ENCODE results near the gene SERINC2.

The SERINC2 gene

DNA sequence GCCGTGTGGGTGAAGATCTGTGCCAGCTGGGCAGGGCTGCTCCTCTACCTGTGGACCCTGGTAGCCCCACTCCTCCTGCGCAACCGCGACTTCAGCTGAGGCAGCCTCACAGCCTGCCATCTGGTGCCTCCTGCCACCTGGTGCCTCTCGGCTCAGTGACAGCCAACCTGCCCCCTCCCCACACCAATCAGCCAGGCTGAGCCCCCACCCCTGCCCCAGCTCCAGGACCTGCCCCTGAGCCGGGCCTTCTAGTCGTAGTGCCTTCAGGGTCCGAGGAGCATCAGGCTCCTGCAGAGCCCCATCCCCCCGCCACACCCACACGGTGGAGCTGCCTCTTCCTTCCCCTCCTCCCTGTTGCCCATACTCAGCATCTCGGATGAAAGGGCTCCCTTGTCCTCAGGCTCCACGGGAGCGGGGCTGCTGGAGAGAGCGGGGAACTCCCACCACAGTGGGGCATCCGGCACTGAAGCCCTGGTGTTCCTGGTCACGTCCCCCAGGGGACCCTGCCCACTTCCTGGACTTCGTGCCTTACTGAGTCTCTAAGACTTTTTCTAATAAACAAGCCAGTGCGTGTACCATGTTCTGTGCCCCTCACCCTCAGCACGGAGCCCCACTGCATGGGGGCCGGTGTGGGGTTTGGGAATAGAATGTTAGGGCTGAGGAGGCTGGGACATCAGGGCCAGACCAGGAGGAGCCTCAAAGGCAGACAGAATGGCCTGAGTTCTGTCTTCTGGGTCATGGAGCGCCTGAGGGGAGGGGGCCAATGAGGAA is 21.3 kb downstream of the SERINC2 start:
- DNase-seq (ENCODE audit: low read depth): no peak

DNA sequence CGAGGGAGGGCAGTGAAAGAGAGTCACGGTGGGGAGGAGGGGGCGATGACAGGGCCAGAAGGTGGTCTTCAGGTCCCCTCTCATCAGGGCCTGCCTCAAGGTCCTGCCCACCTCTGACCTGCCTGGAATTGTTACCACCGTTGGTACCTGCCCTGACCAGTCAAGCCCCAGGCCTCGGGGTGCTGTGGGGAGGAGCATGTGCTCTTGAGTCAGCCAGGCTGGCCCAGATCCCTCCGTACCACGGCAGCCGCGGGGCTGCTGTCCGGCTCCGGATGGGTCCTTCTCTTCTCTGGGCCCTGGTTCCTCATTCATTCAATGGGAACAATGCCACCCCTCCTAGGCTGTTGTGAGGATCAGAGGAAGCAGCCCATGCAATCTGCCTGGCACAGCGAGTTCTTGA is 22.0 kb downstream of the SERINC2 start:
- no peak for DNase-seq (ENCODE audit: low read depth)

DNA sequence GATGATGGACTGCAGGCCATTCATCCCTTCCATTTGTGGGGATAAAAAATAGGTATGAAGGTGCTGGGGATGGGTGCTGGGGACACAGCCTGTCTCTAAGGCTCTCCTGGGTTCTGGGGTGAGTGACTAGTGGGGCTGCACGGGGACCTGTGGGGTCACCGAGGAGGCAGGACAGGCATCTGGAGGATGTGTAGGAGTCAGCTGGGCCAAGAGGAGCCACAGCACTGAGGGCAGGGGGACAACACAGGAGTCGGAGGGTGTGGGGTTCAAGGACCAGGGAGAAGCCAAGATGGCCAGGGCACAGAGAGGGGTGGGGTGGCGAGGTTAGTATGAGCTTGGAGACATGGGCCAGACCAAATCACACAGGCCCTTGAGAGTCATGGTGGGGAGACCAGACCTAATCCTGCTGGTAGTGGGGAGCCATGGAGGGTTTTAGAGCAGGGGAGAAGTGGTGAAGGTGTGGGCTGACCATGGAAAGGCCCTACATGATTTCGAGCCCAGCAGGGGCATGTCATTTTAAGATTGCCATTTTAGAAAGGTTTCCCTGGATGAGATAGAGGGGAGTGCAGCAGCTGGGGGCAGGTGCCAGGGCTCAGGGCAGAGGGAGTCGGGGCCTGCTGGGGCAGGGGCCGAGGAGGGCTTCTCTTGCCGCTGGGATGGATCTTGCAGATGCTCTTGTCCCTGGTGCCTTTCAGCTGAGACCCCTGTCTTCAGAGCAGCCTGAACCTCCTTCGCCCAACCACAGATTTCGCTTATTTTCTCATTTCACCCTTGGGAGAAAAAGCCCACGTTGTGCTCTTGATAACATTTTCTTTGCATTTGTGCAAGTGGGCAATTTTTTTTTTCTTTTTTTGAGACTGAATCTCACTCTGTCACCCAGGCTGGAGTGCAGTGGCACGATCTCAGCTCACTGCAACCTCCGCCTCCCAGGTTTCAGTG is 22.7 kb downstream of the SERINC2 start:
- no peak for DNase-seq (ENCODE audit: low read depth)

DNA sequence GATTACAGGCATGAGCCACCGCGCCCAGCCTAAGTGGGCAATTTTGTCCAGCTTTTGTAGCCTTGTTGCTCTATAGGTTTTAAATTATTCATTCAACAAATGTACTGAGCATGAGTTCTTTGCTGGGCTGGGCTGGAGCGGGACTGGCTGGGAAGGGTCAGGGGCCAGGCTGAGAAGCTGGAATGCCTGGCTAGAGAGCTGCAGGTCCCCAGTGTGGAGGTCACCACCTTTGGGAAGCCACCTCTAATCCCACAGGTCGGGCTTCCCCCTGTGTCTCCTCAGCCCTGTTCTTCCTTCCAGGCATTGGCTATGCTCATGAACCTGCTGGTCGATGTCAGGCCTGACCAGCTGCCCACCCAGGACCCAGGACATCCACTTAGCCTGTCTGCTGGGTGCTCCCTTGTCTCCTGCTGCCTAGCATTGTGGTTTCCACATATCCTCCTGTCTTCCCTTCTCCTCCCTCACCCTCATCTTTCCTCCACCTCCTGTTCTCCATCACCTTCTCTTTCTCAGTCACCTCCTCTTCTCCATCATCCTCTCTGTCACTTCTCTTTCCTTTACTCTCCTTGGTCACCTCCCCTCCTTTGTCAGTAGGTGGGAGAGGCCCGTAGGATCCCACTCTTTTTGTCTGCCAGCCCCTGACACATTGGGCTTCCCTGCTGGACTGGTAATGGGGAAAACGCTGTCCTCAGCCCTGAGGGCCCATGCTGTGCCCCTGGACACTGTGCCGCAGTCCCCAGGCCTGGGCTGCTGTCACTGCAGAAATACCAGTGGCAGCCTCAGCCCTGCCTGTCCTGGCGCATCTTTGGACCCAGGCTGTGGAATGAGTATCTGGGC is 23.8 kb downstream of the SERINC2 start:
- no peak for DNase-seq (ENCODE audit: low read depth)

DNA sequence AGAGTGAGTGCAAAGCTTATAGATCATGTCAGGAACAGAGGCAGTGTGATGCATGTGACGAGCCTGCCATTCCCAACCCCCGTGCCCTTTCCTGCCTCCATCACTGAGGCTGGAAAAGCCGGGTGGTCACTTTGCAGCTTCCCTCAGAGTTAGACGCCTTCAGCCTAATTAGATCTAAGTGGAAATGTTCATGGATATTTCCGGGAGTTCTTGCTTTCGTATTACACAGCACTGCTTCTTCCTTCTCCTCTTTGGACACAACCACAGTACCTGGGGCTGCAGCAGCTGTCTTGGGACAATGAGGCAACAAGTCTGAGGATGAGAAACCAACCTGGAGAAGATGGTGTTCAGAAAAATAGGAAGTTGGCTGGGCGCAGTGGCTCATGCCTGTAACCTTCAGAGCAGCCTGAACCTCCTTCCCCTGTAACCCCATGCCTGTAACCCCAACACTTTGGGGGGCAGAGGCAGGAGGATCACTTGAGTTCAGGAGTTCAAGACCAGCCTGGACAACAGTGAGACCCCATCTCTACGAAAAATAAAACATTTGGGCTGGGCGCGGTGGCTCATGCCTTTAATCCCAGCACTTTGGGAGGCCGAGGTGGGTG is 24.5 kb downstream of the SERINC2 start:
- no peak for DNase-seq (ENCODE audit: low read depth)

DNA sequence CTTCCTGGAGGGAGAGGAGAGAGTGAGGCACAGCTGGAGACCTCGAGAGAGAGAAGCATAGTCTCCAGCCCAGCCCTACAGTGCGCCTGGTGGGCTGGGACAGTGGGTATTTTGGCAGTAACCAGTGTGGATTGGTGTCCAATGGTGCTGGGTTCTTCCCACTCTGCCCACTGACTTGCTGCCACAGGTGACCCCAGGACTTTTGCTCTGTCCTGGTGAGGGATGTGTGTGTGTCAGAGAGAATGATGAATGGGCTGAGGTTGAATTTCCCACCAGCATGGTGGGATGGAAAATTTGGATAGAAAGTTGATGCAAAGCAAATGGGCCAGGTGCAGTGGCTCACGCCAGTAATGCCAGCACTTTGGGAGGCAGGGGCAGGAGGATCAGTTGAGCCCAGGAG is 26.3 kb downstream of the SERINC2 start:
- DNase-seq (ENCODE audit: low read depth): no peak

DNA sequence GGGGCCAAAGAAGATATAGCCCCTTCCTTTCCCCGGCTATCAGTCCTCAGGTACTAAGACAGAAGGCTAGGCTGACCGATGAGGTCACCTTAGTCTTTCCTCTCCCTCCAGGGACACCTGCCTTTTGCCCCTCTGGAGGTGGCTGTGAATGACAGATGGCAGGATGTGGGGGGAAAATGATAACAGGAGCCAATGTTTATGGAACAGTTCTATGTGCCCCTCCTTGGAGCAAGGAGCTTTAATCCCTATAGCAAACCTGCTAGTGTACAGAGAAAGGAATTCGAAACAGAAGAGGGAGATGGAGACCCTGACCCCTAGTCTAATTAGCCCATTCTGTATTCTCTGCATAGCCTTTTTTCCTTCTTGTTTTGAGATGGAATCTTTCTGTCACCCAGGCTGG is 28.1 kb downstream of the SERINC2 start:
- no peak for DNase-seq (ENCODE audit: low read depth)

DNA sequence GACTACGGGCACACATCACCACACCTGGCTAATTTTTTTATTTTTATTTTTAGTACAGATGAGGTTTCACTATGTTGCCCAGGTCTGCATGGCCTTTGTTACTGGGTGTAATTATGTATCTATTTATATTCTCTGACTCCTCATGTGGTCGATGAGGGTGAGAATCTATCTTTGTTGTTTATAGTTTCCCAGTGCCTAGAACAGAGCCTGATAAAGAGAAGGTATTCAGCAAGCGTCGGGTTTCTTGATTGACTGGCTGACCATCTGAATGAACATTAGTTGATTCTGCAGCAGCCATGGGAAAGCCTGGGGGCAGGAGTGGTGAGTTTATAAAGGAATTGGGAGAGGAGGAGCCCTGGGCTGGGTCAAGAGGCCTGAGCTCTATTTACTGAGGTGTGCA is 28.5 kb downstream of the SERINC2 start:
- DNase-seq (ENCODE audit: low read depth): no peak

DNA sequence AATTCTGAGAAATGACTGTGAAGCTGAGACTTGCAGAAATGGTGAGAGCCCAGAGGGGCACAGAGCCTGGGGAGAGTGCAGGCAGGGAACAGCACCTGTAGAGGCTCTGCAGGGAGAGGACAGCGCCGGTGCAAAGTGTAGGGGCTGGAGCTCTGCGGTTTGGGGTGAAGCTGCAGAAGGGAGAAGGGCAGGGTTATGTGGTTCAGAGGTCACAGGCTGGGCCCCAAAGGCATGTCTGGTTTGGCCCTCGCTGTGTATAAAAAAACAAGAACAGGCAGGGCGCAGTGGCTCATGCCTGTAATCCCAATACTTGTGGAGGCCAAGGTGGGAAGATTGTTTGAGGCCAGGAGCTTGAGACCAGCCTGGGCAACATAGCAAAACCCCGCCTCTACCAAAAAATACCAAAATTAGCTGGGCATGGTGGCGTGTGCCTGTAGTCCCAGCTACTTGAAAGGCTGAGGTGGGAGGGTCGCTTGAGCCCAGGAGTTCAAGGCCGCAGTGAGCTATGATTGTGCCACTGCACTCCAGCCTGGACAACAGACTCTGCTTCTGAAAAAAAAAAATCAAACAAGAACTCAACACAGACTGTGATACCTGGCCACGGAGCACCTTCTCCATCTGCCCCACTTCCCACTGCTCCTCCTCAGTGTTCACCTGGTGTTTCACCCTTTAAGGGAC is 29.1 kb downstream of the SERINC2 start:
- no peak for DNase-seq (ENCODE audit: low read depth)

DNA sequence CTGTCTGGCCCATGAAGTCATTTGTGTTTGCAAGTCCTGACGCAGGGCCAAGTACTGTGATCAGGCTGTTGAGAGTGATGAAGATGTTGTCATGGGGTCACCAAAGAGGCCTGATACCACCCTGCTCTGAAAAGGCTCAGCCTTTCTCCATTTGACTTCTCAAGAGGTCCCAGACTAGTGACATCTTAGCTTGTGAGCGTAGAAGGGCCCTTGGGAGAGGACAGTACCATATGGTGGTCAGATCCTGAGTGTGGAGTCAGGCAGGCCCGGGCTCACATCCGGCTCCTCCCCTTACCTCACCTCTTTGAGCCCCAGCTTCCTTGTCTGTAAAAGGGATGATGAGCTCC is 29.6 kb downstream of the SERINC2 start:
- no peak for DNase-seq (ENCODE audit: low read depth)

DNA sequence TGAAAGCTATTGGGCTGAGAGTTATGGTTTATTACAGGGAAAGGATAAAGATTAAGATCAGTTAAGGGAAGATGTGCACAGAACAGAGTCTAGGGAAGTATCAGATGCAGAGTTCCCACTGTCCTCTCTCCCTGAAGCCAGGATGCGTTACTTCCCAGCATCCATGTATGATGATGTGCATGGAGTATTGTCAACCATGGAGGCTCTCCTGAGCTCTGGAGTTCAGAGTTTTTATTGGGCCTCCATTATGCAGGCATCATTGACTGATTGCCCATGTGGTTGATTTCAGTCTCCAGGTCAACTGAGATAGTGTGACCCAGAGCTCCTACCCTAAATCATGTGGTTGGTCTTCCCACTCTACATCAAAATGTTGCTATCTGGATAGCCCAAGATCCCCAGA is 30.7 kb downstream of the SERINC2 start:
- DNase-seq (ENCODE audit: low read depth): no peak

DNA sequence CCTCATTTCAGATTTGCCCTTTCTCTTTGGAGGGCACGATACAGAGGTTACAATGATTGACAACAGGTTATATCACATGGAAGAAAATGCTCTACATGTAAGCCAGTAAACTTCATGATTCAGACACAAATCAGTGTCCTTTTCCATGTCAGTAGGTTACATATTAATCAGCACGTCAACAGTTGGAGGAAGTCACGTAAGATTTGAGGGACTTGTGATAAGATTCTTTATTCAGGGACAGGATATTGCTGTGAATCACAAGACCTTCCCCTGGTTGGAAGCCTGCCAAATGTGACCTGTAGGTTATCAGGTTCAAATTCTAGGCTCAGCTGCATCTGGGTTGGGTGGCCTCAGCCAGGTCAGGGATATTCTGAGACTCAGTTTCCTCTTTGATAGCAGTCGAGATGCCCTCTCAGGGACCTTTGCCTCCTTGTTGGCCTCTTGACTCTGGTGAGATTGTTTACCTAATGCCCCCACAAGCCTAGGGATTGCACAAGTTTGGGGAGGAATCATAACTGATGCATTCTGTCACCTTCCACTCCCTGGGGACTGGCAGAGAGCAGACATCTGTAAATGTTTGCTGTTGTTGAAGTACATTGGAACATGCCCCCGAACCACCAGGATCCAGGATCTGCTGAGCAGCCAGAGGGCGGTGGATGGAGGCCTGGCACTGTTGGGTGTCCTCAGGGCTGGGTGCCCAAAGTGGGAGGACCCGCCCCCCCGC is 31.9 kb downstream of the SERINC2 start:
- DNase-seq (ENCODE audit: low read depth): no peak

DNA sequence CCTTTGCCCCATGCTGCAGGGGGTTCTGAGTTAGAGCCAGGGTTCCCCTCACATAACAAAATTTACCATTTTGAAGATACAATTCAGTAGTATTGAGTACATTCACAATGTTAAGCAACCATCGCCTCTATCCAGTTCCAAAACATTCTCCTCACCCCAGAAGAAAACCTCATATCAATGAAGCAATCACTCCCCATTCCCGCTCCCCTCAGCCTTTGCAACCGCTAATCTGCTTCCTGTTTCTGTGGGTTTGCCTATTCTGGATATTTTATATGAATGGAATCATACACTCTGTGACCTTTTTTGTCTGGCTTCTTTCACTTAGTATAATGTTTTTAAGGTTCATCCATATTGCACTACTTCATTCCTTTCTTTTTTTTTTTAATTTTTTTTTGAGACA is 32.9 kb downstream of the SERINC2 start:
- no peak for DNase-seq (ENCODE audit: low read depth)

DNA sequence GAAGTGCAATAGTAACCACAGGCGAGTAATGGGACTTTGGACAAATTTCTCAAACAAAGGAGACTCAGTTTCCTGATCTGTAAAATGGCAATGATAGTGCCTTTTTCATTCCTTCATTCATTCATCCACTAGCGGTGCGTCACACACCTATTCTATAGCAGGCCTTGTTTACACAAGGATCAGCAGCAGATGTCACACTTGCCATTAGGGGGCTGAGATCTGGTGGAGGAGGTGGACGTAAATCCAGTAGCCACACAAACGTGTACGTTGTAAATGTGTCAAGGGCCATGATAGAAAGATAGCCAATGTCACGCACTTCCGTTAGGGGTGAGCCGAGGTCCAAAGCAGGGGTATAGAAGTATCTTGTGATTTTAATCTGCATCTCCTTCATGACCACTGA is 34.2 kb downstream of the SERINC2 start:
- no peak for DNase-seq (ENCODE audit: low read depth)

DNA sequence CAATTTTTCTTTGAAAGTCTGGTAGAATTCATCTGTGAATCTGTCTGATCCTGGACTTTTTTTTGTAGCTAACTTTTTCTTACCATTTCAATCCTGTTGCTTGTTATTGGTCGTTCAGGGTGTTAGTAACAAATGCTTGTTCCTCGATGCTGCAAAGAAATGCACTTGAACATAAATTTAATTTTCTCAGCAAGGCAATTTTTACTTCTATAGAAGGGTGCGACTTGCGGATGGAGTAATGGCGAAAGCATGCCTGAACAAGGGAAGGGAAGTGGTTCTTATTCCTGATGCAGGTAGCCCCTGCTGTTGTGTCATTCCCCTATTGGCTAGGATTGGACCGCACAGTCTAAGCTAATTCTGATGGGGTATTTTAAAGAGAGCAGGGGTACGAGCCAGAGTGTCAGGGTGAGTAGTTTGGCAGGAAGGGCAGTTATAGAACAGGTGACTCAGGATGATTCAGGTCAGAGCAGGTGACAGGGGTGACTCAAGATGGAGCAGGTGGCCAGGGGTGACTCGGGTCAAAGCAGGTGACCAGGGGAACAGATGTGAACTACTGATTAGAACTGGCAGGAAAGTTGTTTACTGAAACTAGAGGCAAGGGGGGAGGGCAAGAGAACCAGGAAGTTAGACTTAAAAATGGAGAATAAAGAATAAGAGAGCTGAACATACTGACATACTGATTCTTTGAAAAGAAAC is 40.5 kb downstream of the SERINC2 start:
- no peak for DNase-seq (ENCODE audit: low read depth)

DNA sequence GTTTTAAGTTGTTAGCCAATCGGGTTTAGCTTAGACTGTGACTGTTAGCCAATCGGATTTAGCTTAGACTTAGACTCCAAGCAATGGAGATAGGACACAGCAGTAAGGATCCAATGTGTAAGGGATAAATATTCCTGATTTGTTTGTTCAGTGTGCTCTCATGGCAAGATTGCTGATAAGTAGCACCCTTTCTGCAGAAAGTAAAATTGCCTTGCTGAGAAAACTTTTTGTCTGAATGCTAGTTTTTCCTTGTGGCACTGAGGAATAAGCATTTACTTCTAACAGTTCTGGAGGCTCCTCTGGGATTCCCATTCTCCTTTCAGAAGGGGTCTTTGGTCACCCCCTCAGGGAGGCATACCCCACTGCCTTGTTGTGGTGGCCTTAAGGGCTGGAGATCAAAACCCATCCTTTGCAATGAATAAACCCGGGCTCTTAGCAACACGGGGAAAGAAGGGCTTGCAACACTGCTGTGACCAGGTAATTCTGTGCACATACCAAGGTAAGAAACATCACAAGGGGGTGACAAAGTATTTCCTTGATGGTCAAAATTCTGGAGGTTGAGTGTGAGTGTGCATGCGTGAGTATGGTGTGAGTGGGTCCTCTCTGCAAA is 45.4 kb downstream of the SERINC2 start:
- no peak for DNase-seq (ENCODE audit: low read depth)

DNA sequence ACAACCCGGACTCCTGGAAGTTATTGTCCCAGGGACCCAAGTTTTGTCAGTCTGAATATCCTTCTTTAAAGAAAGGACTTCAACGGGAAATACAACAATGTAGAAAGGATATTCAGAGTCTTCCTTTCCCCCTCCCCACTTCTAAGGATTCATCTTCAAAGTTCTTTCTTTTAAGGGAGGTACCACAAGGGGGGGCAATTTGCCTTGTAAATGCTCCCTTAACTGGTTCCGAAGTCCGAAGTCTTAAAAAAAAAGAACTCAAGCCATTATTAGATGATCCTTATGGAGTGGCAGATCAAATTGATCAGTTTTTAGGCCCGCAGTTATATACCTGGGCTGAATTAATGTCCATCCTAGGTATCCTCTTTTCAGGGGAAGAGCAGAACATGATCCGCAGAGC is 47.0 kb downstream of the SERINC2 start:
- DNase-seq (ENCODE audit: low read depth): no peak

DNA sequence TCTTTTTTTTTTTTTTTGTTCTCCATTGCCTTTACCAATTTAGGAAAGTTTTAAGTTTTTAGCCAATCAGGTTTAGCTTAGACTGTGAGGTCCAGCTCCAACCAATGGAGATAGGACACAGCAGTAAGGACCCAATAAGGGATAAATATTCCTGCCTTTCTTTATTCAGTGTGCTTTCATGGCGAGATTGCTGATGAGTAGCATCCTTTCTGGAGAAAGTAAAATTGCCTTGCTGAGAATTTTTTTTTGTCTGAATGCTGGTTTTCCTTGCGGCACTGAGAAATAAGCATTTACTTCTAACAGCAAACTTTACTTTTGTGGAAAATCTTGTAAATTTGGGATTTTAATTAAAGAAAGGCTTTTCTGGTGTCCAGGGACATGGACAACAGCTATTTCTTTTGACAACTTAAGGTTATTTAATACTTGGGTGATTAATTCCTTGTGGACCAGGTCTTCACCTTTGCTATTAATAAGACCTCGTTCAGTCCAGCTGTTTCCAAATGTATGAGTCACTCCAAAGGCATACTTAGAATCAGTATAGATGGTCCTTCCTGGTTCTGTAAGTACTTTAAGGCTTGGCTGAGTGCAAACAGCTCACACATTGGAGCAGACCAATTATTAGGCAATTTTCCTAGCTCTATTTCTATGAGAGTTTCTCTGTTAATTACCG is 54.1 kb downstream of the SERINC2 start:
- no peak for DNase-seq (ENCODE audit: low read depth)

DNA sequence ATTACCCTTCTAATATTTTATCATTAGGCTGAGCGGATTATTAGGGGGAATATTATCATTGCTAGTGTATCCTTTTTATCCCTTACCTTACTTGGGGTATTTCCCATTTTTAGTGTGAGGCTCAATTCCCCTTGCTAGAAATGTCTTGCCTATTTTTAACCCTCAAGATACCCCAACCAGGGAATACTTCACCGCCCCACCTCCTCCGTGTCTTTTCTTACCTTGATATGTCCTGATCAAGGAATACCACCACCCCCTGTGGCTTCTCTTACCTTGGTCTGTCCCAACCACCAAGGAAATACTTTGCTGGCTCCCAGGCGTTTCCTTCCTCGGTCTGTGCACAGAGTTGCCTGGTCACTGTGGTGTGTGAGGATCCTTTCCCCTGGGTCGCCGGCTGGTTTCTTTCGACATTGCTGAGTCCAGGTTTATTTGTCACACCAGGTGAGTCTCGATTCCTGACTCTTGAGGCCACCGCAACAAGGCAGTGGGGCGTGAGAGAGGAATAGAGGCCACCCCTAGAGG is 57.8 kb downstream of the SERINC2 start:
- no peak for DNase-seq (ENCODE audit: low read depth)
